IMR-90 (cell line): ENCODE results near the gene ADAMTS17. TPM values are rescaled to one million over a fixed set of nuclear protein-coding genes. Genes with fewer than 3 reads are reported as not detected.

Source experiments
- ATAC-seq: fragments of 200-7000 bp; cut with Tn5 transposase; 2 replicates; pipeline ENCODE4 v1.9.1; 2020; ENCODE audit warnings: low read depth, mild to moderate bottlenecking, moderate library complexity
- BruUV-seq: library from RNA; stranded (reverse); fragments of 400-500 nt; replicated peaks from 2 replicates; lab custom pipeline; 2021; lab: Mats Ljungman, UMichigan
- CTCF ChIA-PET: fragments of 300-600 bp; formaldehyde crosslinking; extraction: SDS; loops from one replicate; lab custom pipeline; 2021; ENCODE audit warnings: antibody characterized with exemption; lab: Yijun Ruan, JAX
- POLR2A ChIA-PET: fragments of 300-600 bp; sonication (Branson Sonifier 250); formaldehyde crosslinking; loops from one replicate; lab custom pipeline; 2022; ENCODE audit warnings: antibody characterized with exemption; ENCODE audit not compliant: unreplicated experiment; lab: Charles Lee
- DNase-seq: peaks from one replicate; pipeline ENCODE4 v3.0.0; 2013
- H2AFZ ChIP-seq: replicated peaks from 2 replicates; pipeline ENCODE3; 2013; ENCODE audit warnings: low read length, mild to moderate bottlenecking; ENCODE audit not compliant: poor library complexity
- H2AK5ac ChIP-seq: 2 replicates; pipeline ENCODE4 v1.6.1; 2013; ENCODE audit warnings: low read depth, low read length, inconsistent platforms
- H2AK9ac ChIP-seq: replicated peaks from 2 replicates; pipeline ENCODE3; 2013; ENCODE audit warnings: mild to moderate bottlenecking, low read depth, low read length, moderate library complexity; ENCODE audit not compliant: poor library complexity
- H2BK120ac ChIP-seq: 2 replicates; pipeline ENCODE4 v1.6.1; 2013; ENCODE audit warnings: low read depth, low read length, inconsistent platforms
- H2BK15ac ChIP-seq: 3 replicates; pipeline ENCODE4 v1.6.1; 2013; ENCODE audit warnings: low read depth, low read length, inconsistent platforms
- H2BK20ac ChIP-seq: 2 replicates; pipeline ENCODE4 v1.6.1; 2013; ENCODE audit warnings: low read depth, mild to moderate bottlenecking, inconsistent platforms, low read length, moderate library complexity
- H2BK5ac ChIP-seq: 2 replicates; pipeline ENCODE4 v1.6.1; 2013; ENCODE audit warnings: mild to moderate bottlenecking, low read depth, low read length, inconsistent platforms; ENCODE audit not compliant: poor library complexity, severe bottlenecking
- H3K14ac ChIP-seq: replicated peaks from 2 replicates; pipeline ENCODE4 v1.6.1; 2013; ENCODE audit warnings: low read depth, low read length, inconsistent platforms
- H3K18ac ChIP-seq: 2 replicates; pipeline ENCODE4 v1.6.1; 2013; ENCODE audit warnings: low read depth, low read length, control low read depth
- H3K23ac ChIP-seq: 2 replicates; pipeline ENCODE4 v1.6.1; 2013; ENCODE audit warnings: low read depth, low read length, inconsistent platforms
- H3K27ac ChIP-seq: 2 replicates; pipeline ENCODE4 v1.5.1; 2013; ENCODE audit warnings: mild to moderate bottlenecking, control low read depth, low read length; ENCODE audit not compliant: insufficient read depth
- H3K27me3 ChIP-seq: 2 replicates; pipeline ENCODE4 v1.6.1; 2013; ENCODE audit warnings: low read length; ENCODE audit not compliant: control insufficient read depth, insufficient read depth
- H3K36me3 ChIP-seq: 2 replicates; pipeline ENCODE4 v1.6.1; 2013; ENCODE audit warnings: low read length, mixed read lengths; ENCODE audit not compliant: control insufficient read depth, insufficient read depth
- H3K4ac ChIP-seq: 2 replicates; pipeline ENCODE4 v1.6.1; 2013; ENCODE audit warnings: low read depth, low read length, inconsistent platforms
- H3K4me1 ChIP-seq: 2 replicates; pipeline ENCODE4 v1.6.1; 2013; ENCODE audit warnings: low read length, mixed read lengths; ENCODE audit not compliant: control insufficient read depth, insufficient read depth
- H3K4me2 ChIP-seq: 2 replicates; pipeline ENCODE4 v1.6.1; 2013; ENCODE audit warnings: low read depth, mild to moderate bottlenecking, control low read depth, low read length, moderate library complexity
- H3K4me3 ChIP-seq: 2 replicates; pipeline ENCODE4 v1.5.1; 2013; ENCODE audit warnings: low read depth, mild to moderate bottlenecking, control low read depth, low read length, moderate library complexity; ENCODE audit not compliant: insufficient read depth
- H3K56ac ChIP-seq: 2 replicates; pipeline ENCODE4 v1.6.1; 2013; ENCODE audit warnings: low read length, inconsistent platforms; ENCODE audit not compliant: insufficient read depth; ENCODE audit errors: extremely low read depth
- H3K79me1 ChIP-seq, 2 experiments: 2 replicates each; pipeline ENCODE4 v1.6.1; 2013; ENCODE audit warnings: low read length in 2 of 2, inconsistent platforms in 1 of 2, low read depth in 1 of 2
- H3K9ac ChIP-seq: 2 replicates; pipeline ENCODE4 v1.6.1; 2013; ENCODE audit warnings: low read depth, low read length, control low read depth
- H3K9me1 ChIP-seq: 2 replicates; pipeline ENCODE4 v1.6.1; 2013; ENCODE audit warnings: low read length, inconsistent platforms; ENCODE audit not compliant: insufficient read depth
- H3K9me3 ChIP-seq: 2 replicates; pipeline ENCODE4 v1.6.1; 2013; ENCODE audit warnings: low read length; ENCODE audit not compliant: control insufficient read depth, insufficient read depth
- H4K20me1 ChIP-seq: 2 replicates; pipeline ENCODE4 v1.6.1; 2013; ENCODE audit warnings: low read length, inconsistent platforms; ENCODE audit not compliant: insufficient read depth
- H4K5ac ChIP-seq: 2 replicates; pipeline ENCODE4 v1.6.1; 2013; ENCODE audit warnings: mild to moderate bottlenecking, low read depth, low read length, control low read depth
- H4K8ac ChIP-seq, 2 experiments: 2 replicates each; pipeline ENCODE4 v1.6.1; 2013; ENCODE audit warnings: low read depth in 2 of 2, low read length in 2 of 2, control low read depth in 1 of 2, inconsistent platforms in 1 of 2
- H4K91ac ChIP-seq: 2 replicates; pipeline ENCODE4 v1.6.1; 2013; ENCODE audit warnings: low read depth, low read length, inconsistent platforms; ENCODE audit not compliant: insufficient read depth
- FOS ChIP-seq: fragments of 150-350 bp; IDR thresholded peaks from 2 replicates; pipeline ENCODE4 v1.6.1; 2016; ENCODE audit warnings: low read depth, low read length
- POLR2A ChIP-seq: IDR thresholded peaks from 2 replicates; pipeline ENCODE4 v1.6.1; 2012; ENCODE audit warnings: mild to moderate bottlenecking, low read depth, low read length
- WGBS, 2 experiments: methylation state at CpG; one replicate each; pipeline versions ENCODE4 v1.1.5 to v1.1.7; 2013; ENCODE audit warnings: missing lambda C conversion rate in 2 of 2; ENCODE audit not compliant: insufficient read length in 1 of 2; ENCODE audit errors: extremely low coverage in 2 of 2; 5-methylcytosine and 5-hydroxymethylcytosine counted together
- dilution Hi-C: fragments of 300-500 bp; cut with HindIII; formaldehyde crosslinking; loops from one replicate; pipeline ENCODE4 v1.14.3; 2018; ENCODE audit warnings: low sequenced_read_pairs; ENCODE audit not compliant: unreplicated experiment
- in situ Hi-C: fragments of 300-500 bp; cut with MboI; formaldehyde crosslinking; loops from 3 replicates; pipeline ENCODE4 v1.14.3; 2019; ENCODE audit warnings: low sequenced_read_pairs, inconsistent platforms, mixed read lengths
- intact Hi-C: fragments of 100-400 bp; cut with micrococcal nuclease; formaldehyde crosslinking; loops from 2 replicates; pipeline ENCODE4 v1.10.0; 2022
- polyA plus RNA-seq, 3 experiments: library from polyadenylated mRNA; depleted of rRNA; stranded (reverse); fragments of >200 nt; gene quantifications; 2 replicates each; pipeline ENCODE4 v1.2.3, GENCODE V29; 2012; ENCODE audit warnings: low replicate concordance in 1 of 3
- total RNA-seq: library from RNA; depleted of rRNA; stranded (reverse); fragments of >200 nt; gene quantifications from 2 replicates; pipeline ENCODE4 v1.2.3, GENCODE V29; 2012

ADAMTS17 gene
- total and polyA plus RNA-seq, 2 of the 4 experiments (the other 2 are of a cell fraction): 0.03 TPM; not detected in 1

GRCh38 chr15:100256101-100256969, 85.4 kb downstream of the ADAMTS17 start:
- Histone ChIP-seq H3K4ac (no peak overlapping the region), H3K14ac (no peak overlapping the region), H3K36me3 (no peaks in the 10 kb centered on the region), H2AK9ac (peak overlapping the region; percentile 42), H3K4me2 (no peak overlapping the region), H4K5ac (no peak overlapping the region), H2AFZ (no peak overlapping the region), H2BK120ac (no peak overlapping the region), H2AK5ac (no peak overlapping the region), H4K20me1 (no peaks in the 10 kb centered on the region), H3K4me3 (no peak overlapping the region), H3K18ac (no peak overlapping the region), H3K9ac (no peak overlapping the region), H2BK15ac (no peak overlapping the region), H2BK5ac (no peak overlapping the region), H3K4me1 (no peaks in the 10 kb centered on the region), H3K79me1 (no peaks in the 10 kb centered on the region), H4K91ac (no peak overlapping the region), H3K27me3 (no peaks in the 10 kb centered on the region), H3K27ac (no peak overlapping the region), H3K9me1 (no peaks in the 10 kb centered on the region), H3K56ac (no peak overlapping the region), H3K23ac (no peak overlapping the region), H4K8ac (no peak overlapping the region), H2BK20ac (no peak overlapping the region), H3K9me3 (peaks cover 43% of the 10 kb centered on the region)
- POLR2A ChIA-PET: no interaction called here
- dilution Hi-C loops: no loop called here
- no peak for TF ChIP-seq POLR2A
- TF ChIP-seq FOS: no peak
- in situ Hi-C loops: no loop called here
- BruUV-seq: no TSS peak
- WGBS, 2 experiments: 60% methylated on average over 10 of the region's 20 CpGs; no CpG with 5 or more reads in 1 of the 2 experiments
- ATAC-seq (no peak), DNase-seq (no peak)
- CTCF ChIA-PET: no interaction called here
- intact Hi-C loops: no loop called here
